ENCODE results near the gene HDAC4.

HDAC4 gene

GRCh38 chr2:239365782-239366435 is 34.9 kb downstream of the HDAC4 start:
- no peak for DNase-seq

GRCh38 chr2:239365071-239365781 is 35.6 kb downstream of the HDAC4 start:
- DNase-seq: no peak

- DNase-seq: peak; percentile 23
Observed at GRCh38 chr2:239363946-239364637, 36.7 kb downstream of the HDAC4 start.

GRCh38 chr2:239362507-239362906 is 38.3 kb downstream of the HDAC4 start:
- no peak for DNase-seq

- DNase-seq: no peak
Observed at GRCh38 chr2:239361311-239361642, 39.5 kb downstream of the HDAC4 start.

GRCh38 chr2:239360421-239361310 is 40.2 kb downstream of the HDAC4 start:
- no peak for DNase-seq

GRCh38 chr2:239360008-239360407 is 40.8 kb downstream of the HDAC4 start:
- no peak for DNase-seq

- no peak for DNase-seq
Observed at GRCh38 chr2:239359196-239359912, 41.5 kb downstream of the HDAC4 start.

- no peak for DNase-seq
Observed at GRCh38 chr2:239358062-239358754, 42.6 kb downstream of the HDAC4 start.

GRCh38 chr2:239355724-239356123 is 45.1 kb downstream of the HDAC4 start:
- no peak for DNase-seq

GRCh38 chr2:239355139-239355538 is 45.7 kb downstream of the HDAC4 start:
- no peak for DNase-seq

- no peak for DNase-seq
Observed at GRCh38 chr2:239354791-239355136, 46.1 kb downstream of the HDAC4 start.

GRCh38 chr2:239354132-239354790 is 46.6 kb downstream of the HDAC4 start:
- no peak for DNase-seq

GRCh38 chr2:239353692-239354091 is 47.1 kb downstream of the HDAC4 start:
- no peak for DNase-seq

GRCh38 chr2:239351687-239352086 is 49.1 kb downstream of the HDAC4 start:
- no peak for DNase-seq

- no peak for DNase-seq
Observed at GRCh38 chr2:239349453-239350135, 51.2 kb downstream of the HDAC4 start.

GRCh38 chr2:239348563-239349452 is 52.0 kb downstream of the HDAC4 start:
- DNase-seq: no peak

- DNase-seq: no peak
Observed at GRCh38 chr2:239346676-239347075, 54.1 kb downstream of the HDAC4 start.

GRCh38 chr2:239345251-239345650 is 55.6 kb downstream of the HDAC4 start:
- DNase-seq: no peak

- no peak for DNase-seq
Observed at GRCh38 chr2:239344857-239345216, 56.0 kb downstream of the HDAC4 start.
